ENCODE measurements around the gene COL17A1. TPM values are rescaled to one million over a fixed set of nuclear protein-coding genes. Genes with fewer than 3 reads are reported as not detected.

COL17A1 gene
- total RNA-seq, 4 donors from 2014 or later, result 0.17 to 0.29 (median 0.26) TPM; not detected in 1

- Histone ChIP-seq H3K4me3 (no peak overlapping the region), H3K36me3 (peaks cover 0 to 5% (median under 1%) of the 10 kb centered on the region in 4 donors), H3K9me3 (no peaks in the 10 kb centered on the region), H3K27me3 (no peaks in the 10 kb centered on the region), H3K27ac (replicated peaks in 1 of 4) (no peak overlapping the region), H3K4me1 (no peaks in the 10 kb centered on the region)
- 92% methylated on average over 3 of the region's 7 CpGs for WGBS
- TF ChIP-seq CTCF (IDR thresholded peaks at IDR 0.05) (no peak), POLR2A (IDR thresholded peaks at IDR 0.05; ENCODE audit: low read depth) (no peak), POLR2AphosphoS5 (IDR thresholded peaks at IDR 0.05) (no peak), EP300 (IDR thresholded peaks at IDR 0.05) (no peak)
- DNase-seq (ENCODE audit: extremely low spot score), result peak; percentile 50
- intact Hi-C loops (cut with DNase I), result no loop called here
These were observed 46.5 kb downstream of the COL17A1 start for GRCh38 chr10:104038958-104039752.

GRCh38 chr10:104038537-104038936 is 47.1 kb downstream of the COL17A1 start:
- Histone ChIP-seq H3K4me1 (no peaks in the 10 kb centered on the region), H3K4me3 (no peak overlapping the region), H3K27ac (replicated peaks in 1 of 4) (no peak overlapping the region), H3K36me3 (peaks cover 0 to 9% (median 5%) of the 10 kb centered on the region in 4 donors), H3K27me3 (no peaks in the 10 kb centered on the region), H3K9me3 (no peaks in the 10 kb centered on the region)
- TF ChIP-seq CTCF (IDR thresholded peaks at IDR 0.05) (no peak), POLR2AphosphoS5 (IDR thresholded peaks at IDR 0.05) (no peak), POLR2A (IDR thresholded peaks at IDR 0.05; ENCODE audit: low read depth) (no peak), EP300 (IDR thresholded peaks at IDR 0.05) (no peak)
- 83% methylated on average over 8 of the region's 8 CpGs for WGBS
- intact Hi-C loops (cut with DNase I), result no loop called here
- DNase-seq (ENCODE audit: extremely low spot score), result peak; percentile 60

- no peaks in the 10 kb centered on the region for H3K27me3 ChIP-seq
- WGBS, result 79% methylated on average over 16 of the region's 16 CpGs
- H3K4me1 ChIP-seq, result no peaks in the 10 kb centered on the region
- H3K36me3 ChIP-seq, result peaks cover 0 to 19% (median 16%) of the 10 kb centered on the region in 4 donors
- no peak overlapping the region for H3K4me3 ChIP-seq
- H3K27ac ChIP-seq (replicated peaks in 1 of 4), result no peak overlapping the region
- intact Hi-C loops (cut with DNase I), result no loop called here
- DNase-seq (ENCODE audit: extremely low spot score), result peak; percentile 86
- no peak for TF ChIP-seq EP300 (IDR thresholded peaks at IDR 0.05)
- no peak for TF ChIP-seq POLR2A (IDR thresholded peaks at IDR 0.05; ENCODE audit: low read depth)
- no peak for TF ChIP-seq CTCF (IDR thresholded peaks at IDR 0.05)
- TF ChIP-seq POLR2AphosphoS5 (IDR thresholded peaks at IDR 0.05), result no peak
- no peaks in the 10 kb centered on the region for H3K9me3 ChIP-seq
These were observed 48.3 kb downstream of the COL17A1 start for GRCh38 chr10:104037261-104037951.

GRCh38 chr10:104036518-104037260 is 49.0 kb downstream of the COL17A1 start:
- intact Hi-C loops (cut with DNase I), result no loop called here
- TF ChIP-seq EP300 (IDR thresholded peaks at IDR 0.05) (no peak), POLR2A (IDR thresholded peaks at IDR 0.05; ENCODE audit: low read depth) (no peak), CTCF (IDR thresholded peaks at IDR 0.05) (no peak), POLR2AphosphoS5 (IDR thresholded peaks at IDR 0.05) (no peak)
- Histone ChIP-seq H3K4me3 (no peak overlapping the region), H3K36me3 (peaks cover 0 to 25% (median 19%) of the 10 kb centered on the region in 4 donors), H3K27me3 (no peaks in the 10 kb centered on the region), H3K9me3 (no peaks in the 10 kb centered on the region), H3K4me1 (no peaks in the 10 kb centered on the region), H3K27ac (replicated peaks in 1 of 4) (no peak overlapping the region)
- DNase-seq (ENCODE audit: extremely low spot score), result peak; percentile 91
- WGBS, result 82% methylated on average over 15 of the region's 21 CpGs

Data from esophagus muscularis mucosa (tissue), 4 donors.